Measurements from ENCODE around the gene MAPK9. TPM values are rescaled to one million over a fixed set of nuclear protein-coding genes. Genes with fewer than 3 reads are reported as not detected.

Gene MAPK9
- total RNA-seq, 1 experiment from 2014 or later, result 44.1 TPM

GRCh38 chr5:180306796-180307195 lies 14.9 kb upstream of the MAPK9 start:
- no peak for TF ChIP-seq POLR2AphosphoS5 (IDR thresholded peaks at IDR 0.05; ENCODE audit: low read depth, low read length)
- no peak for TF ChIP-seq CTCF (IDR thresholded peaks at IDR 0.05)

DNA sequence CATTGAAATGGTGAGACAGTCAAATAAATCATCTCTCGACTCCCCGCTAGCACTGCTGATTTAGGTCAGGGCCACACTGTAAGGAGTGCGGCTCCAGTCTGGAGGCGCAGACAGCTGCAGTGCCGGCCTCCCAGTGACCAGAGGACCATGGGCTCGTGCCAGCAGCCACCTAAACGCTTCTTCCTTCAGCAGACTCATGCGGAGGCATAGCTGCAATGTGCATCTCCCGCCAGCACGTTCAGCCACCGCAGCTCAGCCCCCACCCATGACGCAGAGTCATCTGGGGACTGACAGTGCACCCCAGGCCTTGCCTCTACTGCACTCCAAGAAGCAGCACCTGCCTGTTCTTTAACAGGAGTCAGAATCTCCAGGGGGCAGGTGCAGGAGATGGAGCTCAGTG lies 13.6 kb upstream of the MAPK9 start:
- Histone ChIP-seq H3K4me1 (ENCODE audit: control insufficient read depth, insufficient read depth, low read length) (no peaks in the 10 kb centered on the region), H3K27ac (ENCODE audit: low read length) (no peak overlapping the region), H3K9me3 (ENCODE audit: control insufficient read depth, insufficient read depth, low read depth, low read length) (no peaks in the 10 kb centered on the region), H3K27me3 (ENCODE audit: control insufficient read depth, insufficient read depth, low read length) (no peaks in the 10 kb centered on the region), H3K36me3 (ENCODE audit: control insufficient read depth, insufficient read depth, low read length) (no peaks in the 10 kb centered on the region), H3K4me3 (ENCODE audit: low read depth in 2 of 2, low read length in 2 of 2) (no peak overlapping the region)
- TF ChIP-seq CTCF (IDR thresholded peaks at IDR 0.05) (no peak), REST (IDR thresholded peaks at IDR 0.05; ENCODE audit: insufficient read depth in 1 of 2, low read depth in 2 of 2, low read length in 1 of 2) (no peak), TCF7L2 (IDR thresholded peaks at IDR 0.05; ENCODE audit: low read depth, low read length) (no peak)
- DNase-seq (ENCODE audit: low read depth, low spot score), result no peak
- intact Hi-C loops (cut with micrococcal nuclease; ENCODE audit: unreplicated experiment) (no loop called here), in situ Hi-C loops (cut with HindIII; ENCODE audit: low pct_unique_long_range_greater_than_20kb, low sequenced_read_pairs) (no loop called here)
- ChIA-PET POLR2A (no interaction called here), CTCF (no interaction called here)
- ATAC-seq, result no peak
- no TSS peak for BruUV-seq (replicated peaks)

More at GRCh38 chr5:180306796-180307195, 14.9 kb upstream of the MAPK9 start:
- Histone ChIP-seq H3K36me3 (ENCODE audit: control insufficient read depth, insufficient read depth, low read length) (no peaks in the 10 kb centered on the region), H3K9me3 (ENCODE audit: control insufficient read depth, insufficient read depth, low read depth, low read length) (no peaks in the 10 kb centered on the region), H3K27me3 (ENCODE audit: control insufficient read depth, insufficient read depth, low read length) (no peaks in the 10 kb centered on the region), H3K4me3 (ENCODE audit: low read depth in 2 of 2, low read length in 2 of 2) (no peak overlapping the region), H3K4me1 (ENCODE audit: control insufficient read depth, insufficient read depth, low read length) (no peaks in the 10 kb centered on the region), H3K27ac (ENCODE audit: low read length) (no peak overlapping the region)
- CTCF ChIA-PET, result interaction anchor here (0.6 kb wide), 1 partner anchor 98 kb away, joined by 3 read pairs; the partner anchor contains the start of gene RASGEF1C
- in situ Hi-C loops (cut with HindIII; ENCODE audit: low pct_unique_long_range_greater_than_20kb, low sequenced_read_pairs), result no loop called here
- ATAC-seq (no peak), DNase-seq (ENCODE audit: low read depth, low spot score) (no peak)
- intact Hi-C loops (cut with micrococcal nuclease; ENCODE audit: unreplicated experiment), result no loop called here
- POLR2A ChIA-PET, result no interaction called here
- BruUV-seq (replicated peaks), result no TSS peak

Measured in Panc1 (cell line).